ENCODE data around the gene CIP2A.

The CIP2A gene

GRCh38 chr3:108538083-108538482, 51.2 kb downstream of the CIP2A start:
- no peak overlapping the region for H3K4me2 ChIP-seq (ENCODE audit: low read length)
- H3K4me1 ChIP-seq, result no peaks in the 10 kb centered on the region
- no peak overlapping the region for H2AFZ ChIP-seq
- H3K27me3 ChIP-seq (ENCODE audit: control insufficient read depth, insufficient read depth, low read length), result no peaks in the 10 kb centered on the region
- no peaks in the 10 kb centered on the region for H3K36me3 ChIP-seq (ENCODE audit: control insufficient read depth, insufficient read depth, low read length)
- no peak overlapping the region for H3K27ac ChIP-seq
- no peak for TF ChIP-seq CTCF (IDR thresholded peaks at IDR 0.05)
- no peak overlapping the region for H3K9ac ChIP-seq
- H3K9me3 ChIP-seq (ENCODE audit: control insufficient read depth, low read length), result no peaks in the 10 kb centered on the region
- no peaks in the 10 kb centered on the region for H3K79me2 ChIP-seq
- H3K4me3 ChIP-seq (ENCODE audit: low read depth, low read length), result no peak overlapping the region

GRCh38 chr3:108528459-108529252, 60.6 kb downstream of the CIP2A start:
- H3K4me2 ChIP-seq (ENCODE audit: low read length), result no peak overlapping the region
- no peak overlapping the region for H3K9ac ChIP-seq
- H3K36me3 ChIP-seq (ENCODE audit: control insufficient read depth, insufficient read depth, low read length), result no peaks in the 10 kb centered on the region
- H3K4me1 ChIP-seq, result no peaks in the 10 kb centered on the region
- TF ChIP-seq CTCF (IDR thresholded peaks at IDR 0.05), result no peak
- H3K27ac ChIP-seq, result no peak overlapping the region
- H3K4me3 ChIP-seq (ENCODE audit: low read depth, low read length), result no peak overlapping the region
- no peaks in the 10 kb centered on the region for H3K9me3 ChIP-seq (ENCODE audit: control insufficient read depth, low read length)
- no peaks in the 10 kb centered on the region for H3K79me2 ChIP-seq
- no peak overlapping the region for H2AFZ ChIP-seq
- H3K27me3 ChIP-seq (ENCODE audit: control insufficient read depth, insufficient read depth, low read length), result no peaks in the 10 kb centered on the region

GRCh38 chr3:108527817-108528216, 61.4 kb downstream of the CIP2A start:
- H3K4me2 ChIP-seq (ENCODE audit: low read length), result no peak overlapping the region
- no peaks in the 10 kb centered on the region for H3K9me3 ChIP-seq (ENCODE audit: control insufficient read depth, low read length)
- no peak overlapping the region for H2AFZ ChIP-seq
- no peak overlapping the region for H3K27ac ChIP-seq
- no peaks in the 10 kb centered on the region for H3K79me2 ChIP-seq
- no peaks in the 10 kb centered on the region for H3K27me3 ChIP-seq (ENCODE audit: control insufficient read depth, insufficient read depth, low read length)
- no peaks in the 10 kb centered on the region for H3K36me3 ChIP-seq (ENCODE audit: control insufficient read depth, insufficient read depth, low read length)
- no peak for TF ChIP-seq CTCF (IDR thresholded peaks at IDR 0.05)
- H3K9ac ChIP-seq, result no peak overlapping the region
- H3K4me3 ChIP-seq (ENCODE audit: low read depth, low read length), result no peak overlapping the region
- no peaks in the 10 kb centered on the region for H3K4me1 ChIP-seq

- Histone ChIP-seq H3K4me2 (ENCODE audit: low read length) (no peak overlapping the region), H3K27me3 (ENCODE audit: control insufficient read depth, insufficient read depth, low read length) (no peaks in the 10 kb centered on the region), H3K4me3 (ENCODE audit: low read depth, low read length) (no peak overlapping the region), H3K9ac (no peak overlapping the region), H3K9me3 (ENCODE audit: control insufficient read depth, low read length) (no peaks in the 10 kb centered on the region), H3K4me1 (no peaks in the 10 kb centered on the region), H3K79me2 (no peaks in the 10 kb centered on the region), H2AFZ (no peak overlapping the region), H3K27ac (no peak overlapping the region), H3K36me3 (ENCODE audit: control insufficient read depth, insufficient read depth, low read length) (no peaks in the 10 kb centered on the region)
- no peak for TF ChIP-seq CTCF (IDR thresholded peaks at IDR 0.05)
These were observed 62.1 kb downstream of the CIP2A start for GRCh38 chr3:108527109-108527508.

GRCh38 chr3:108525971-108526370, 63.3 kb downstream of the CIP2A start:
- H3K36me3 ChIP-seq (ENCODE audit: control insufficient read depth, insufficient read depth, low read length), result no peaks in the 10 kb centered on the region
- no peak overlapping the region for H3K4me2 ChIP-seq (ENCODE audit: low read length)
- H3K4me3 ChIP-seq (ENCODE audit: low read depth, low read length), result no peak overlapping the region
- no peak overlapping the region for H3K9ac ChIP-seq
- H2AFZ ChIP-seq, result no peak overlapping the region
- no peak for TF ChIP-seq CTCF (IDR thresholded peaks at IDR 0.05)
- H3K27ac ChIP-seq, result no peak overlapping the region
- no peaks in the 10 kb centered on the region for H3K9me3 ChIP-seq (ENCODE audit: control insufficient read depth, low read length)
- no peaks in the 10 kb centered on the region for H3K79me2 ChIP-seq
- no peaks in the 10 kb centered on the region for H3K4me1 ChIP-seq
- H3K27me3 ChIP-seq (ENCODE audit: control insufficient read depth, insufficient read depth, low read length), result no peaks in the 10 kb centered on the region

All from parathyroid adenoma (tissue), 2 donors.